ENCODE results near the gene AQP12B.

- no peak for TF ChIP-seq CTCF (IDR thresholded peaks at IDR 0.05)
- no peak for TF ChIP-seq ZFX (IDR thresholded peaks at IDR 0.05; ENCODE audit: borderline replicate concordance)
Observed at GRCh38 chr2:240662681-240663080, 20.0 kb downstream of the AQP12B start.
